HepG2 (cell line): Measurements from ENCODE around the gene ATF6. TPM values are rescaled to one million over a fixed set of nuclear protein-coding genes. Genes with fewer than 3 reads are reported as not detected.

ENCODE experiments used
- ARID2 ChIP-seq: sonication (generic); formaldehyde crosslinking; IDR thresholded peaks from 2 replicates; pipeline ENCODE4 v1.8.1; 2022; ENCODE audit warnings: mild to moderate bottlenecking, missing genetic modification reagents, borderline replicate concordance
- EP300 ChIP-seq, 3 experiments: sonication (generic) in 1 of 3; formaldehyde crosslinking in 1 of 3; IDR thresholded peaks; 2 replicates each; pipeline versions ENCODE4 v1.5.1 to v1.6.1; 2011 to 2020; ENCODE audit warnings: low read depth in 2 of 3, low read length in 2 of 3, borderline replicate concordance in 1 of 3, improper control_type of control experiment in 1 of 3, mild to moderate bottlenecking in 1 of 3, missing genetic modification reagents in 1 of 3, moderate library complexity in 1 of 3
- ESRRA ChIP-seq: sonication (generic); formaldehyde crosslinking; IDR thresholded peaks from 2 replicates; pipeline ENCODE4 v1.5.1; 2020; ENCODE audit warnings: mild to moderate bottlenecking, low read depth, missing genetic modification reagents
- HMGA1 ChIP-seq: sonication (generic); formaldehyde crosslinking; conservative IDR thresholded peaks from 2 replicates; pipeline ENCODE4 v1.4.0; 2020; ENCODE audit warnings: missing genetic modification reagents
- HOXA5 ChIP-seq: sonication (generic); formaldehyde crosslinking; IDR thresholded peaks from 2 replicates; pipeline ENCODE4 v1.4.0; 2020; ENCODE audit warnings: missing genetic modification reagents
- KAT2B ChIP-seq: fragments of 150-350 bp; IDR thresholded peaks from 2 replicates; pipeline ENCODE4 v1.6.1; 2014; ENCODE audit warnings: low read depth, low read length, borderline replicate concordance
- KMT2B ChIP-seq: IDR thresholded peaks from 2 replicates; pipeline ENCODE4 v1.6.1; 2016; ENCODE audit warnings: missing genetic modification reagents, missing compliant biosample characterization
- MIER3 ChIP-seq: IDR thresholded peaks from 2 replicates; pipeline ENCODE4 v1.6.1; 2016; ENCODE audit warnings: missing compliant biosample characterization, borderline replicate concordance
- NR3C1 ChIP-seq: sonication (generic); formaldehyde crosslinking; IDR thresholded peaks from 2 replicates; pipeline ENCODE4 v1.4.0; 2020; ENCODE audit warnings: missing genetic modification reagents
- STAG1 ChIP-seq: sonication (generic); formaldehyde crosslinking; IDR thresholded peaks from 2 replicates; pipeline ENCODE4 v1.4.0; 2020; ENCODE audit warnings: missing genetic modification reagents
- ZFP36 ChIP-seq: fragments of 150-350 bp; IDR thresholded peaks from 2 replicates; pipeline ENCODE4 v1.6.1; 2018; ENCODE audit warnings: borderline replicate concordance, low read length, low read depth; ENCODE audit not compliant: partially characterized antibody
- ZNF589 ChIP-seq: sonication (generic); formaldehyde crosslinking; conservative IDR thresholded peaks from 2 replicates; pipeline ENCODE4 v1.8.0; 2022; ENCODE audit warnings: mild to moderate bottlenecking, moderate library complexity, missing genetic modification reagents
- ZNF747 ChIP-seq: sonication (generic); formaldehyde crosslinking; IDR thresholded peaks from 2 replicates; pipeline ENCODE4 v1.8.1; 2023; ENCODE audit warnings: missing genetic modification reagents, mild to moderate bottlenecking, borderline replicate concordance
- ZNF776 ChIP-seq: sonication (generic); formaldehyde crosslinking; IDR thresholded peaks from 2 replicates; pipeline ENCODE4 v1.4.0; 2020; ENCODE audit warnings: mild to moderate bottlenecking, missing genetic modification reagents
- polyA plus RNA-seq, 8 experiments: library from polyadenylated mRNA; depleted of rRNA in 3 of 8; stranded (reverse) in 7 of 8; unstranded in 1 of 8; fragments of >200 nt; fragmentation: Illumina TruSeq in 4 of 8; extraction: Trizol in 4 of 8; gene quantifications; 2 replicates each; pipeline versions ENCODE4 v1.2.1 to v1.2.3, GENCODE V29; 2011 to 2016; ENCODE audit warnings: low read depth in 4 of 8, missing spikeins in 1 of 8, mixed read lengths in 1 of 8; ENCODE audit not compliant: insufficient read depth in 1 of 8
- total RNA-seq, 5 experiments: library from RNA; depleted of rRNA; stranded (reverse); fragments of >200 nt; fragmentation: Illumina TruSeq; extraction: Trizol; gene quantifications; 2 replicates each; pipeline ENCODE4 v1.2.3, GENCODE V29; 2016; ENCODE audit warnings: low read depth in 1 of 5
- TF ChIP-seq, protein P1 (sequence below): sonication (generic); formaldehyde crosslinking; IDR thresholded peaks from 2 replicates; pipeline ENCODE4 v1.4.0; 2020; ENCODE audit warnings: missing genetic modification reagents
- TF ChIP-seq, protein P2 (sequence below): sonication (generic); formaldehyde crosslinking; IDR thresholded peaks from 2 replicates; pipeline ENCODE4 v1.4.0; 2020; ENCODE audit warnings: missing genetic modification reagents, borderline replicate concordance
- TF ChIP-seq, protein P3 (sequence below): sonication (generic); formaldehyde crosslinking; IDR thresholded peaks from 2 replicates; pipeline ENCODE4 v1.4.0; 2020; ENCODE audit warnings: mild to moderate bottlenecking, missing genetic modification reagents

The ATF6 gene
- total and polyA plus RNA-seq, 2 of the 13 experiments (the other 11 are each of a cell fraction or from before 2014, with no cell fraction given), result 13.2 to 14.5 TPM

DNA sequence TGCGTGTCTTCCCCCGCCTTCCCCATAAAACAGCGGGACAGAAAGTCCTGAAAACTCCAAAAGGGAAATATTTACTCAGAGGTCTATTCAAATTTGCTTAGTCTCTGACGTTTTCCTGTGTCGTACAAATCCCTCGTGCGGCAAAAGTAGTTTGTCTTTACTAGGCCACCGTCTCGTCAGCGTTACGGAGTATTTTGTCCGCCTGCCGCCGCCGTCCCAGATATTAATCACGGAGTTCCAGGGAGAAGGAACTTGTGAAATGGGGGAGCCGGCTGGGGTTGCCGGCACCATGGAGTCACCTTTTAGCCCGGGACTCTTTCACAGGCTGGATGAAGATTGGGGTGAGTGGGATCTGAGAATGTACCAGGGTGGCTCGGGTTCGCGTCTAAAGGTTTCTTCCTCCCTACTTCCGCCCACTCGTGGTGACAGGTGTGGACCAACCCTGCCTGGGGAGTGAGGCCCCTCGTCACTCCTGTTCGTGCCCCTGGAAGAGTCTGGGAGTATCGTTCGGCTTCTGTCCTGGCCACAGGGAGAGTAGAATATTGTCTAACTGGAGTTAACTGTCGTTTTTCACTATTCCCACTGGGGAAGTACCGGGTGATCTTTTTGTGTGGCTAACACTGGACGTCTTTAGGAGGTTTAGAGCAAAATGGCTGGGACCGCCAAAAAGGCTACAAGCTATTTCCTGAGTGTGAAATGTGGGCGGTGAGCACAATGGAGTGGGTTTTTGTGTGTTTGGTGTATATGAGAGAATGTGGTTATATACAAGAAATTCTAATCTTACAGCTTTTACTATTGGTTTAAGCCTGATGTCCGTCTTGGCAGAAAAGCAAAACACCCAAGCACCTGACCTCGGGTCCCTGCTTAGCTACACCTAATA, at the start of gene ATF6 (continued):
- TF ChIP-seq ZNF776 (no peak), HOXA5 (no peak), HMGA1 (CRISPR knock-in tag) (no peak), ZNF747 (peak; percentile 40; the same call in 1 of the 2 replicates), ZFP36 (no peak), MIER3 (CRISPR knock-in tag) (peak; percentile 84), STAG1 (CRISPR knock-in tag) (no peak), ARID2 (no peak), NR3C1 (no peak), ZNF589 (CRISPR knock-in tag) (no peak), ESRRA (CRISPR knock-in tag) (no peak), KMT2B (CRISPR knock-in tag) (peak; percentile 99), EP300 (IDR thresholded peaks at IDR 0.05; ENCODE audit: low read depth in 2 of 2, low read length in 2 of 2) (peak; percentile 29 to 49; a peak in 2 of 4 replicates), EP300 (CRISPR knock-in tag; IDR thresholded peaks at IDR 0.05; ENCODE audit: borderline replicate concordance) (peak; percentile 19; the same call in 1 of the 2 replicates), KAT2B (no peak)
- TF ChIP-seq, protein P1, sequence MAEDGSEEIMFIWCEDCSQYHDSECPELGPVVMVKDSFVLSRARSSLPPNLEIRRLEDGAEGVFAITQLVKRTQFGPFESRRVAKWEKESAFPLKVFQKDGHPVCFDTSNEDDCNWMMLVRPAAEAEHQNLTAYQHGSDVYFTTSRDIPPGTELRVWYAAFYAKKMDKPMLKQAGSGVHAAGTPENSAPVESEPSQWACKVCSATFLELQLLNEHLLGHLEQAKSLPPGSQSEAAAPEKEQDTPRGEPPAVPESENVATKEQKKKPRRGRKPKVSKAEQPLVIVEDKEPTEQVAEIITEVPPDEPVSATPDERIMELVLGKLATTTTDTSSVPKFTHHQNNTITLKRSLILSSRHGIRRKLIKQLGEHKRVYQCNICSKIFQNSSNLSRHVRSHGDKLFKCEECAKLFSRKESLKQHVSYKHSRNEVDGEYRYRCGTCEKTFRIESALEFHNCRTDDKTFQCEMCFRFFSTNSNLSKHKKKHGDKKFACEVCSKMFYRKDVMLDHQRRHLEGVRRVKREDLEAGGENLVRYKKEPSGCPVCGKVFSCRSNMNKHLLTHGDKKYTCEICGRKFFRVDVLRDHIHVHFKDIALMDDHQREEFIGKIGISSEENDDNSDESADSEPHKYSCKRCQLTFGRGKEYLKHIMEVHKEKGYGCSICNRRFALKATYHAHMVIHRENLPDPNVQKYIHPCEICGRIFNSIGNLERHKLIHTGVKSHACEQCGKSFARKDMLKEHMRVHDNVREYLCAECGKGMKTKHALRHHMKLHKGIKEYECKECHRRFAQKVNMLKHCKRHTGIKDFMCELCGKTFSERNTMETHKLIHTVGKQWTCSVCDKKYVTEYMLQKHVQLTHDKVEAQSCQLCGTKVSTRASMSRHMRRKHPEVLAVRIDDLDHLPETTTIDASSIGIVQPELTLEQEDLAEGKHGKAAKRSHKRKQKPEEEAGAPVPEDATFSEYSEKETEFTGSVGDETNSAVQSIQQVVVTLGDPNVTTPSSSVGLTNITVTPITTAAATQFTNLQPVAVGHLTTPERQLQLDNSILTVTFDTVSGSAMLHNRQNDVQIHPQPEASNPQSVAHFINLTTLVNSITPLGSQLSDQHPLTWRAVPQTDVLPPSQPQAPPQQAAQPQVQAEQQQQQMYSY, result no peak
- TF ChIP-seq, protein P2, sequence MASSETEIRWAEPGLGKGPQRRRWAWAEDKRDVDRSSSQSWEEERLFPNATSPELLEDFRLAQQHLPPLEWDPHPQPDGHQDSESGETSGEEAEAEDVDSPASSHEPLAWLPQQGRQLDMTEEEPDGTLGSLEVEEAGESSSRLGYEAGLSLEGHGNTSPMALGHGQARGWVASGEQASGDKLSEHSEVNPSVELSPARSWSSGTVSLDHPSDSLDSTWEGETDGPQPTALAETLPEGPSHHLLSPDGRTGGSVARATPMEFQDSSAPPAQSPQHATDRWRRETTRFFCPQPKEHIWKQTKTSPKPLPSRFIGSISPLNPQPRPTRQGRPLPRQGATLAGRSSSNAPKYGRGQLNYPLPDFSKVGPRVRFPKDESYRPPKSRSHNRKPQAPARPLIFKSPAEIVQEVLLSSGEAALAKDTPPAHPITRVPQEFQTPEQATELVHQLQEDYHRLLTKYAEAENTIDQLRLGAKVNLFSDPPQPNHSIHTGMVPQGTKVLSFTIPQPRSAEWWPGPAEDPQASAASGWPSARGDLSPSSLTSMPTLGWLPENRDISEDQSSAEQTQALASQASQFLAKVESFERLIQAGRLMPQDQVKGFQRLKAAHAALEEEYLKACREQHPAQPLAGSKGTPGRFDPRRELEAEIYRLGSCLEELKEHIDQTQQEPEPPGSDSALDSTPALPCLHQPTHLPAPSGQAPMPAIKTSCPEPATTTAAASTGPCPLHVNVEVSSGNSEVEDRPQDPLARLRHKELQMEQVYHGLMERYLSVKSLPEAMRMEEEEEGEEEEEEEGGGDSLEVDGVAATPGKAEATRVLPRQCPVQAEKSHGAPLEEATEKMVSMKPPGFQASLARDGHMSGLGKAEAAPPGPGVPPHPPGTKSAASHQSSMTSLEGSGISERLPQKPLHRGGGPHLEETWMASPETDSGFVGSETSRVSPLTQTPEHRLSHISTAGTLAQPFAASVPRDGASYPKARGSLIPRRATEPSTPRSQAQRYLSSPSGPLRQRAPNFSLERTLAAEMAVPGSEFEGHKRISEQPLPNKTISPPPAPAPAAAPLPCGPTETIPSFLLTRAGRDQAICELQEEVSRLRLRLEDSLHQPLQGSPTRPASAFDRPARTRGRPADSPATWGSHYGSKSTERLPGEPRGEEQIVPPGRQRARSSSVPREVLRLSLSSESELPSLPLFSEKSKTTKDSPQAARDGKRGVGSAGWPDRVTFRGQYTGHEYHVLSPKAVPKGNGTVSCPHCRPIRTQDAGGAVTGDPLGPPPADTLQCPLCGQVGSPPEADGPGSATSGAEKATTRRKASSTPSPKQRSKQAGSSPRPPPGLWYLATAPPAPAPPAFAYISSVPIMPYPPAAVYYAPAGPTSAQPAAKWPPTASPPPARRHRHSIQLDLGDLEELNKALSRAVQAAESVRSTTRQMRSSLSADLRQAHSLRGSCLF, result no peak
- TF ChIP-seq, protein P3, sequence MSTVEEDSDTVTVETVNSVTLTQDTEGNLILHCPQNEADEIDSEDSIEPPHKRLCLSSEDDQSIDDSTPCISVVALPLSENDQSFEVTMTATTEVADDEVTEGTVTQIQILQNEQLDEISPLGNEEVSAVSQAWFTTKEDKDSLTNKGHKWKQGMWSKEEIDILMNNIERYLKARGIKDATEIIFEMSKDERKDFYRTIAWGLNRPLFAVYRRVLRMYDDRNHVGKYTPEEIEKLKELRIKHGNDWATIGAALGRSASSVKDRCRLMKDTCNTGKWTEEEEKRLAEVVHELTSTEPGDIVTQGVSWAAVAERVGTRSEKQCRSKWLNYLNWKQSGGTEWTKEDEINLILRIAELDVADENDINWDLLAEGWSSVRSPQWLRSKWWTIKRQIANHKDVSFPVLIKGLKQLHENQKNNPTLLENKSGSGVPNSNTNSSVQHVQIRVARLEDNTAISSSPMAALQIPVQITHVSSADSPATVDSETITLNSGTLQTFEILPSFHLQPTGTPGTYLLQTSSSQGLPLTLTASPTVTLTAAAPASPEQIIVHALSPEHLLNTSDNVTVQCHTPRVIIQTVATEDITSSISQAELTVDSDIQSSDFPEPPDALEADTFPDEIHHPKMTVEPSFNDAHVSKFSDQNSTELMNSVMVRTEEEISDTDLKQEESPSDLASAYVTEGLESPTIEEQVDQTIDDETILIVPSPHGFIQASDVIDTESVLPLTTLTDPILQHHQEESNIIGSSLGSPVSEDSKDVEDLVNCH (CRISPR knock-in tag), result no peak
